ENCODE data around the gene CSHL1. TPM values are rescaled to one million over a fixed set of nuclear protein-coding genes. Genes with fewer than 3 reads are reported as not detected.

CSHL1 gene
- total RNA-seq, 2 donors from 2014 or later, result not detected

Other genes with a start within 250 kb of the CSHL1 start
- gene LIMD2, start 211.1 kb downstream of the CSHL1 start, total RNA-seq, result 100 to 1,000 TPM; 227 to 324 TPM
- 10 to 100 TPM; 71.7 to 77.7 TPM for gene STRADA, start 169.5 kb downstream of the CSHL1 start, total RNA-seq
- 10 to 100 TPM; 59.5 to 60.3 TPM for gene CCDC47, start 137.7 kb downstream of the CSHL1 start, total RNA-seq
- 100 to 1,000 TPM; 112 to 114 TPM for gene DDX42, start 137.1 kb downstream of the CSHL1 start, total RNA-seq
- gene PSMC5, start 83.8 kb downstream of the CSHL1 start, total RNA-seq, result 100 to 1,000 TPM; 144 to 161 TPM
- 10 to 100 TPM; 36.0 to 42.3 TPM for gene FTSJ3, start 83.6 kb downstream of the CSHL1 start, total RNA-seq
- 100 to 1,000 TPM; 103 to 121 TPM for gene SMARCD2, start 68.6 kb downstream of the CSHL1 start, total RNA-seq
- not detected for gene CSH2, start 37.6 kb downstream of the CSHL1 start, total RNA-seq
- gene GH2, start 29.3 kb downstream of the CSHL1 start, total RNA-seq, result not detected
- gene CSH1, start 14.7 kb downstream of the CSHL1 start, total RNA-seq, result not detected
- gene GH1, start 7.6 kb upstream of the CSHL1 start, total RNA-seq, result not detected
- gene CD79B, start 21.1 kb upstream of the CSHL1 start, total RNA-seq, result 10 to 100 TPM; 24.8 to 31.0 TPM
- gene SCN4A, start 61.7 kb upstream of the CSHL1 start, total RNA-seq, result 1 to 10 TPM in 1 of 2 donors, under 1 TPM in 1; 0.93 to 1.0 TPM
- 1 to 10 TPM in 1 of 2 donors, under 1 TPM in 1; 0.96 to 1.1 TPM for gene PRR29, start 87.1 kb upstream of the CSHL1 start, total RNA-seq
- 10 to 100 TPM; 49.9 to 55.7 TPM for gene ICAM2, start 109.4 kb upstream of the CSHL1 start, total RNA-seq
- gene ERN1, start 218.9 kb upstream of the CSHL1 start, total RNA-seq, result 10 to 100 TPM; 58.1 to 98.3 TPM

All from activated T-cell treated with anti-CD3 and anti-CD28 coated beads, Interleukin-2, amount 50 U/mL, for 72 hours (primary cell).